NCI-H460 (cell line): ENCODE measurements around the gene TP53AIP1. TPM values are rescaled to one million over a fixed set of nuclear protein-coding genes. Genes with fewer than 3 reads are reported as not detected.
"Not testable (repeated sequence)": the region's sequence is repeated elsewhere in the genome, so short reads cannot be mapped to it uniquely, and the experiment has no call there.

ENCODE experiments used
- DNase-seq: peaks from one replicate; pipeline ENCODE4 v3.0.0-alpha.2; 2016; ENCODE audit warnings: low read depth; ENCODE audit errors: extremely low read depth
- total RNA-seq: library from RNA; depleted of rRNA; stranded (reverse); fragments of >200 nt; shearing (Covaris generic); gene quantifications from 2 replicates; pipeline ENCODE4 v1.2.3, GENCODE V29; 2014

TP53AIP1 gene
- total RNA-seq, 1 experiment from 2014 or later: not detected

GRCh38 chr11:128926437-128927107 is 16.1 kb downstream of the TP53AIP1 start:
- no peak for DNase-seq

- DNase-seq: no peak
Measured at GRCh38 chr11:128926000-128926399, 16.7 kb downstream of the TP53AIP1 start.

- DNase-seq: no peak
Measured at GRCh38 chr11:128925250-128925600, 17.4 kb downstream of the TP53AIP1 start.

GRCh38 chr11:128924510-128925249 is 18.0 kb downstream of the TP53AIP1 start:
- DNase-seq: no peak

- no peak for DNase-seq
Measured at GRCh38 chr11:128924104-128924503, 18.6 kb downstream of the TP53AIP1 start.

GRCh38 chr11:128921793-128922192 is 20.9 kb downstream of the TP53AIP1 start:
- no peak for DNase-seq

GRCh38 chr11:128920666-128921065 is 22.0 kb downstream of the TP53AIP1 start:
- no peak for DNase-seq

GRCh38 chr11:128919635-128920034 is 23.0 kb downstream of the TP53AIP1 start:
- DNase-seq: not testable (repeated sequence)

GRCh38 chr11:128919216-128919615 is 23.5 kb downstream of the TP53AIP1 start:
- DNase-seq: no peak

GRCh38 chr11:128917144-128917724 is 25.4 kb downstream of the TP53AIP1 start:
- DNase-seq: no peak

GRCh38 chr11:128916681-128917080 is 26.0 kb downstream of the TP53AIP1 start:
- no peak for DNase-seq

GRCh38 chr11:128916037-128916572 is 26.6 kb downstream of the TP53AIP1 start:
- no peak for DNase-seq

- DNase-seq: no peak
Measured at GRCh38 chr11:128915149-128915521, 27.5 kb downstream of the TP53AIP1 start.

GRCh38 chr11:128914216-128915148 is 28.2 kb downstream of the TP53AIP1 start:
- DNase-seq: no peak

GRCh38 chr11:128913806-128914205 is 28.9 kb downstream of the TP53AIP1 start:
- DNase-seq: no peak

- no peak for DNase-seq
Measured at GRCh38 chr11:128911701-128912100, 31.0 kb downstream of the TP53AIP1 start.

- no peak for DNase-seq
Measured at GRCh38 chr11:128911239-128911638, 31.4 kb downstream of the TP53AIP1 start.

GRCh38 chr11:128910576-128910975 is 32.1 kb downstream of the TP53AIP1 start:
- no peak for DNase-seq

- DNase-seq: no peak
Measured at GRCh38 chr11:128909438-128910125, 33.1 kb downstream of the TP53AIP1 start.
